ENCODE measurements around the gene MAGI2. TPM values are rescaled to one million over a fixed set of nuclear protein-coding genes. Genes with fewer than 3 reads are reported as not detected.
A peak's percentile ranks its signal among the peaks of the same experiment; 100 is the strongest.

MAGI2 gene
- total RNA-seq, 2 experiments from 2014 or later: 0.03 to 0.17 TPM

DNA sequence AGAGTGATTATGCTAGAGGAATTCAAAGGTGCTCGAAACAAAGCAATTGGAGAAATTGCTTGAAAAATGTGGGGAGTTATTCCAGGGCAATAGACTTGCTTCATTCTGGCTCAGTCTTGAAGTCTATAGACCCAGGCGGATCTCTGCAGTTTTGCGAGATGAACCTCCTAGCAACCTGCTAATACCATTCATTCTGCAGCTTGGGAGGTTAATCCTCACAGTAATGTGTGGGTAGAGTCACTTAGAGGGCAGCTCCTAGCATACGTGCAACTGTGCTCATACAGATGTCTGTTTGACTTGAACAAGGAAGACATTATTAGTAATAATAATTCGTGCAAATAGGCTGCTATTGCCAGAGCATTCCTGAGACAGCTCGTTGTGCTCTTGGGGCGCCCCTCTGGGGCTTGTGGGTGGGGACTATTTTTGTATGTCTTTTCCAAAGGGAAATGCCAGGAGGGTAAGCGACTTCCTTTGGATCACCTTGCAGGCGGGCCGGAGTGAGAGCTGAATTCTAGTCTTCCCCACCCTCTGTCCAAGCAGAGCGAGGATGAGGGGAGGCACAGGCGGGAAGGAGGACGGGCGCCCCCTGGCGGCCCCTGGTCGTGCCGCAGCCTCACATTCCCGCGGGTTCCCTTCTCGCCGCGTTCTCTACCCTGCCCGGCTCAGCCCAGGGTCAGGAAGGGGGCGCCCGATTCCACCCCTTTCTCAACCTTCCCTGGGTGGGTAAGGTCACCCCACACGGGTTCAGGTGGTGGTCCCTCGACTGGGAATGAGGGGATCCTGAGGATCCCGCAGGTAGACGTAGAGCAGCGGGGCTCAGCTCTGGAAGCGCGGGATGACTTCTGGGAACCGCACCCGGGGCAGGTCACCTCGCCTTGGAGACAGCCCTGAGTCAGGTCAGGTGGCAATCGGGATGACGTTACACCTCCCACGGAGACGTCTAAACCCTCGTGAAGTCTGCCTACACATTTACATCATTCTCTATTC lies 1413.4 kb downstream of the MAGI2 start:
- Histone ChIP-seq H3K4me1 (ENCODE audit: insufficient read depth, low read length, poor library complexity, severe bottlenecking) (no peaks in the 10 kb centered on the region), H3K4me2 (ENCODE audit: low read length) (no peak overlapping the region), H3K4me3 (ENCODE audit: low read depth, low read length, poor library complexity, severe bottlenecking) (no peak overlapping the region), H3K27ac (ENCODE audit: low read depth, low read length, poor library complexity, severe bottlenecking) (no peak overlapping the region), H3K36me3 (ENCODE audit: insufficient read depth, low read length) (no peaks in the 10 kb centered on the region), H2AFZ (ENCODE audit: low read length) (no peak overlapping the region), H3K9me2 (ENCODE audit: insufficient read depth, low read length) (no peaks in the 10 kb centered on the region), H4K20me1 (ENCODE audit: insufficient read depth, low read length) (no peaks in the 10 kb centered on the region), H3K9me3 (ENCODE audit: low read length) (no peaks in the 10 kb centered on the region), H3K79me2 (ENCODE audit: insufficient read depth, low read depth, low read length) (no peaks in the 10 kb centered on the region)
- ChIA-PET CTCF (ENCODE audit: unreplicated experiment) (no interaction called here), POLR2A (no interaction called here)
- DNase-seq (ENCODE audit: low spot score): peak; percentile 50
- intact Hi-C loops (cut with micrococcal nuclease; ENCODE audit: unreplicated experiment): loop anchor here (1.0 to 10.0 kb wide), 3 partner anchors 100 to 383 kb away; no protein-coding TSS in a partner anchor
- TF ChIP-seq CTCF (conservative IDR thresholded peaks at IDR 0.05; ENCODE audit: low read length) (peak; percentile 87), EZH2phosphoT487 (IDR thresholded peaks at IDR 0.05; ENCODE audit: borderline replicate concordance, low read depth, low read length) (no peak)
- BruUV-seq (replicated peaks): no TSS peak

GRCh38 chr7:78038465-78039080 lies 1414.9 kb downstream of the MAGI2 start:
- Histone ChIP-seq H3K4me3 (ENCODE audit: low read depth, low read length, poor library complexity, severe bottlenecking) (no peak overlapping the region), H3K36me3 (ENCODE audit: insufficient read depth, low read length) (no peaks in the 10 kb centered on the region), H3K9me3 (ENCODE audit: low read length) (no peaks in the 10 kb centered on the region), H3K4me2 (ENCODE audit: low read length) (no peak overlapping the region), H3K27ac (ENCODE audit: low read depth, low read length, poor library complexity, severe bottlenecking) (no peak overlapping the region), H3K9me2 (ENCODE audit: insufficient read depth, low read length) (no peaks in the 10 kb centered on the region), H3K4me1 (ENCODE audit: insufficient read depth, low read length, poor library complexity, severe bottlenecking) (no peaks in the 10 kb centered on the region), H2AFZ (ENCODE audit: low read length) (no peak overlapping the region), H4K20me1 (ENCODE audit: insufficient read depth, low read length) (no peaks in the 10 kb centered on the region), H3K79me2 (ENCODE audit: insufficient read depth, low read depth, low read length) (no peaks in the 10 kb centered on the region)
- intact Hi-C loops (cut with micrococcal nuclease; ENCODE audit: unreplicated experiment): loop anchor here (10.0 kb wide), 1 partner anchor 284 kb away; no protein-coding TSS in a partner anchor
- BruUV-seq (replicated peaks): no TSS peak
- TF ChIP-seq EZH2phosphoT487 (IDR thresholded peaks at IDR 0.05; ENCODE audit: borderline replicate concordance, low read depth, low read length): no peak
- TF ChIP-seq CTCF (conservative IDR thresholded peaks at IDR 0.05; ENCODE audit: low read length): no peak
- no peak for DNase-seq (ENCODE audit: low spot score)
- ChIA-PET POLR2A (interaction anchor here (0.7 kb wide), 1 partner anchor 707 kb away, joined by 4 read pairs; no protein-coding TSS in a partner anchor), CTCF (ENCODE audit: unreplicated experiment) (no interaction called here)
